ENCODE results near the gene TMEM8B. TPM values are rescaled to one million over a fixed set of nuclear protein-coding genes. Genes with fewer than 3 reads are reported as not detected.

TMEM8B gene
- total and polyA plus RNA-seq, 9 of the 15 experiments (the other 6 are each of a cell fraction or from before 2014, with no cell fraction given): 0.01 to 2.2 (median 1.1) TPM

DNA sequence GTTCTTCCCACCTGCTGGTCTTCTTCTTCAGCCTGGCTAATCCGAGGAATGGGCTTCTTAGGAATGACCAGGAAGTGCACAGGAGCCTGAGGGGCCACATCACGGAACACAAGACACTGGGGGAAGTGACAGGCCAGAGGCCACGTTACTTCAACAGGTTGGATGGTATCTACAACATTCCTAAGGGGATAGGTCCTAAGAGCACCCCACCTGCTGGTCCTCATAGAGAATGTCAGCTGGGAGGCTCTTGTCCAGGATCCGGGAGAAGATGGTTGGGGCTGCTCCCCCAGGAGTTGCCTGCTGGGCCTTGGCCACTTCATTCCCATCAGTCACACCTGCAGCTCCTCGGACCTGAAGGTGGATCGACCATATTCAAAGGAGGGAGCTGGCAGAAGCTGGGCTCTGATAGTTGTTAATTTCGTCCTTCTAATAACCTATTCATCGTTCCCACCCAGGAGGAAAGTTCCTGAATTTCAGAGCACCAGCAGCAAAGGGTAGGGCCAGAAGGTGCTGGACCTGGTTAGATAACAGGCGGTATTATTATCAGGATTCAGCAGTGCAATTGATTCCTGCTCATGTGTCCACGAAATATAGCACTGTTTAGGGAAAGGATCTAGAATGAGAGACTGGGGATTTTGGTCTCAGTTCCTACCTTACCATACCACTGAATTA, 15.5 kb upstream of the TMEM8B start:
- no peaks in the 10 kb centered on the region for H3K27me3 ChIP-seq (ENCODE audit: control insufficient read depth in 2 of 2, insufficient read depth in 2 of 2, low read length in 2 of 2)
- H3K4me1 ChIP-seq (replicated peaks in 1 of 2; ENCODE audit: control insufficient read depth in 2 of 2, insufficient read depth in 2 of 2, low read length in 2 of 2): peaks cover 17 to 31% of the 10 kb centered on the region in 2 experiments
- H3K27ac ChIP-seq (ENCODE audit: extremely low read depth, low read depth, low read length): peak overlapping the region; percentile 94
- TSS peak; percentile 77 for BruUV-seq (replicated peaks)
- H3K4me2 ChIP-seq (ENCODE audit: insufficient read depth, low read length): peak overlapping the region; percentile 82
- DNase-seq (ENCODE audit: extremely low read depth in 1 of 4, low spot score in 3 of 4) (peak; percentile 43 to 61 (median 44)), ATAC-seq (no peak), FAIRE-seq (peak; percentile 91)
- H3K79me2 ChIP-seq (ENCODE audit: control insufficient read depth, insufficient read depth, low read length): peaks cover 12% of the 10 kb centered on the region; the same call in 2 of the 3 replicates
- ChIA-PET POLR2A (interaction anchor here (0.7 to 1.7 kb wide), 4 partner anchors 12 to 81 kb away, joined by 3 to 7 read pairs (median 4); partner anchors contain the start of genes CREB3 and TLN1), CTCF (ENCODE audit: low intra/inter-chr PET ratio) (interaction anchor here (0.6 to 0.7 kb wide), 2 partner anchors 24 to 27 kb away, joined by 4 to 7 read pairs; no protein-coding TSS in a partner anchor)
- peak overlapping the region; percentile 43 to 92; a peak in 3 of 4 replicates for H3K9ac ChIP-seq (ENCODE audit: insufficient read depth in 1 of 2, low read depth in 2 of 2, low read length in 2 of 2)
- H4K20me1 ChIP-seq (replicated peaks; ENCODE audit: control insufficient read depth, insufficient read depth, low read length): no peaks in the 10 kb centered on the region
- H3K9me3 ChIP-seq (replicated peaks; ENCODE audit: control insufficient read depth, insufficient read depth, low read depth, low read length): no peaks in the 10 kb centered on the region; the same call in 1 of the 2 replicates
- in situ Hi-C loops (cut with MboI): no loop called here
- H3K4me3 ChIP-seq: peak overlapping the region; percentile 66; the same call in 1 of the 2 replicates
- peaks cover 9% of the 10 kb centered on the region; the same call in 1 of the 3 replicates for H3K36me3 ChIP-seq (ENCODE audit: control insufficient read depth, insufficient read depth, low read length)
- H3K9me1 ChIP-seq (ENCODE audit: control insufficient read depth, insufficient read depth, low read length): peaks cover 4% of the 10 kb centered on the region
- peak overlapping the region; percentile 77 for H2AFZ ChIP-seq (ENCODE audit: low read depth, low read length)
- WGBS (ENCODE audit: insufficient coverage, low coverage, missing lambda C conversion rate): 15% methylated on average over 9 of the region's 10 CpGs
- intact Hi-C loops (cut with micrococcal nuclease): loop anchor here (1.0 to 10.0 kb wide), 3 partner anchors 23 to 149 kb away; partner anchors contain the start of genes ARHGEF39, CREB3 and TLN1
- TF ChIP-seq ZBTB17 (CRISPR knock-in tag; IDR thresholded peaks at IDR 0.05): no peak
- TF ChIP-seq RBM15 (IDR thresholded peaks at IDR 0.05; ENCODE audit: insufficient read depth, low read length): no peak
- no peak for TF ChIP-seq ZBTB34 (CRISPR knock-in tag; IDR thresholded peaks at IDR 0.05)
- no peak for TF ChIP-seq SMAD4 (CRISPR knock-in tag; conservative IDR thresholded peaks at IDR 0.05)
- TF ChIP-seq SRSF1 (IDR thresholded peaks at IDR 0.05; ENCODE audit: low read depth, low read length): no peak
- 0 out of 2 replicates have a peak, but pooled peaks have one; percentile 5 for TF ChIP-seq SMARCA4 (IDR thresholded peaks at IDR 0.05)
- TF ChIP-seq ZBTB1 (CRISPR knock-in tag; IDR thresholded peaks at IDR 0.05; ENCODE audit: borderline replicate concordance, low read depth): no peak
- TF ChIP-seq TFAP4 (CRISPR knock-in tag; IDR thresholded peaks at IDR 0.05; ENCODE audit: borderline replicate concordance): 0 out of 2 replicates have a peak, but pooled peaks have one; percentile 25
- peak; percentile 76 for TF ChIP-seq TAL1 (IDR thresholded peaks at IDR 0.05)
- no peak for TF ChIP-seq ATF7 (IDR thresholded peaks at IDR 0.05)
- no peak for TF ChIP-seq ETS2 (tag; IDR thresholded peaks at IDR 0.05; ENCODE audit: borderline replicate concordance, poor library complexity, severe bottlenecking)
- peak; percentile 77 for TF ChIP-seq TCF3 (CRISPR knock-in tag; IDR thresholded peaks at IDR 0.05)
- TF ChIP-seq, protein P1, sequence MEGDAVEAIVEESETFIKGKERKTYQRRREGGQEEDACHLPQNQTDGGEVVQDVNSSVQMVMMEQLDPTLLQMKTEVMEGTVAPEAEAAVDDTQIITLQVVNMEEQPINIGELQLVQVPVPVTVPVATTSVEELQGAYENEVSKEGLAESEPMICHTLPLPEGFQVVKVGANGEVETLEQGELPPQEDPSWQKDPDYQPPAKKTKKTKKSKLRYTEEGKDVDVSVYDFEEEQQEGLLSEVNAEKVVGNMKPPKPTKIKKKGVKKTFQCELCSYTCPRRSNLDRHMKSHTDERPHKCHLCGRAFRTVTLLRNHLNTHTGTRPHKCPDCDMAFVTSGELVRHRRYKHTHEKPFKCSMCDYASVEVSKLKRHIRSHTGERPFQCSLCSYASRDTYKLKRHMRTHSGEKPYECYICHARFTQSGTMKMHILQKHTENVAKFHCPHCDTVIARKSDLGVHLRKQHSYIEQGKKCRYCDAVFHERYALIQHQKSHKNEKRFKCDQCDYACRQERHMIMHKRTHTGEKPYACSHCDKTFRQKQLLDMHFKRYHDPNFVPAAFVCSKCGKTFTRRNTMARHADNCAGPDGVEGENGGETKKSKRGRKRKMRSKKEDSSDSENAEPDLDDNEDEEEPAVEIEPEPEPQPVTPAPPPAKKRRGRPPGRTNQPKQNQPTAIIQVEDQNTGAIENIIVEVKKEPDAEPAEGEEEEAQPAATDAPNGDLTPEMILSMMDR (IDR thresholded peaks at IDR 0.05 in 2 of 3, conservative IDR thresholded peaks at IDR 0.05 in 1 of 3; ENCODE audit: insufficient read depth in 2 of 3, low read depth in 1 of 3, low read length in 3 of 3): peak; percentile 33 to 63 (median 44); a peak in 5 of 6 replicates
- TF ChIP-seq HES1 (IDR thresholded peaks at IDR 0.05; ENCODE audit: low read depth): no peak
- TF ChIP-seq NCOA4 (IDR thresholded peaks at IDR 0.05; ENCODE audit: partially characterized antibody): no peak
- no peak for TF ChIP-seq CCNT2 (IDR thresholded peaks at IDR 0.05; ENCODE audit: borderline replicate concordance, extremely low read depth, insufficient read length, low read depth, low read length)
